Measurements from ENCODE around the gene GASK1A. TPM values are rescaled to one million over a fixed set of nuclear protein-coding genes. Genes with fewer than 3 reads are reported as not detected.

Gene GASK1A
- polyA plus RNA-seq, 2 of the 4 experiments (the other 2 are of a cell fraction) = not detected

DNA sequence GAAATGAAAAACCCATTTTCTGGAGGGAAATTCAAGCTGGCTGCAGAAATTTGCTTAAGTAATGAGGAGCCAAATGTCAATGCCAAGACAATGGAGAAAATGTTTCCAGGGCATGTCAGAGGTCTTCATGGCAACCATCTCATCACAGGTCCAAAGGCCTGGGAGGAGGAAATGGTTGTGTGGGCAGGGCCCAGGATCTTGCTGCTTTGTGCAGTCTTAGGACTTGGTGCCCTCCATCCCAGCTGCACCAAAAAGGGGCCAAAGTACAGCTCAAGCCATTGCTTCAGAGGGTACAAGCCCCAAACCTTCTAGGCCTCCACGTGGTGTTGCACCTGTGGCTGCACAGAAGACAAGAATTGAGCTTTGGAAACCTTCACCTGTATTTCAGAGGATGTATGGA lies 67.5 kb downstream of the GASK1A start:
- Histone ChIP-seq H3K9me3 (no peaks in the 10 kb centered on the region), H3K4me1 (no peaks in the 10 kb centered on the region), H3K27ac (no peak overlapping the region), H3K4me2 (no peak overlapping the region), H3K4me3 (no peak overlapping the region)
- ChIA-PET POLR2A (no interaction called here), CTCF (interaction anchor here (1.3 kb wide), 1 partner anchor 12 kb away, joined by 3 read pairs; no protein-coding TSS in a partner anchor)
- 0% methylated on average over 1 of the region's 1 CpG for WGBS (ENCODE audit: missing lambda C conversion rate)
- FAIRE-seq (no peak), ATAC-seq (no peak), DNase-seq (ENCODE audit: low read depth in 1 of 2, low spot score in 1 of 2) (no peak)
- TF ChIP-seq SREBF2 (IDR thresholded peaks at IDR 0.05) (no peak), HOXB5 (CRISPR knock-in tag; IDR thresholded peaks at IDR 0.05) (no peak), TP53 (CRISPR knock-in tag; IDR thresholded peaks at IDR 0.05) (no peak), TFCP2L1 (CRISPR knock-in tag; IDR thresholded peaks at IDR 0.05) (no peak), RNF2 (IDR thresholded peaks at IDR 0.05; ENCODE audit: borderline replicate concordance, low read depth) (no peak), JUNB (IDR thresholded peaks at IDR 0.05) (no peak), KDM5A (IDR thresholded peaks at IDR 0.05) (no peak), NPAS2 (CRISPR knock-in tag; IDR thresholded peaks at IDR 0.05; ENCODE audit: borderline replicate concordance) (no peak), HOXA7 (CRISPR knock-in tag; IDR thresholded peaks at IDR 0.05) (no peak), HDAC2 (IDR thresholded peaks at IDR 0.05) (no peak), ESRRA (IDR thresholded peaks at IDR 0.05; ENCODE audit: borderline replicate concordance, low read length) (no peak), NR3C1 (IDR thresholded peaks at IDR 0.05) (no peak), FOSB (CRISPR knock-in tag; IDR thresholded peaks at IDR 0.05) (no peak), JUN (IDR thresholded peaks at IDR 0.05) (no peak), ZFP36 (IDR thresholded peaks at IDR 0.05; ENCODE audit: borderline replicate concordance, partially characterized antibody) (no peak)
- TF ChIP-seq, protein P1, sequence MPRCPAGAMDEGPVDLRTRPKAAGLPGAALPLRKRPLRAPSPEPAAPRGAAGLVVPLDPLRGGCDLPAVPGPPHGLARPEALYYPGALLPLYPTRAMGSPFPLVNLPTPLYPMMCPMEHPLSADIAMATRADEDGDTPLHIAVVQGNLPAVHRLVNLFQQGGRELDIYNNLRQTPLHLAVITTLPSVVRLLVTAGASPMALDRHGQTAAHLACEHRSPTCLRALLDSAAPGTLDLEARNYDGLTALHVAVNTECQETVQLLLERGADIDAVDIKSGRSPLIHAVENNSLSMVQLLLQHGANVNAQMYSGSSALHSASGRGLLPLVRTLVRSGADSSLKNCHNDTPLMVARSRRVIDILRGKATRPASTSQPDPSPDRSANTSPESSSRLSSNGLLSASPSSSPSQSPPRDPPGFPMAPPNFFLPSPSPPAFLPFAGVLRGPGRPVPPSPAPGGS (IDR thresholded peaks at IDR 0.05) = no peak
- TF ChIP-seq, protein P2, sequence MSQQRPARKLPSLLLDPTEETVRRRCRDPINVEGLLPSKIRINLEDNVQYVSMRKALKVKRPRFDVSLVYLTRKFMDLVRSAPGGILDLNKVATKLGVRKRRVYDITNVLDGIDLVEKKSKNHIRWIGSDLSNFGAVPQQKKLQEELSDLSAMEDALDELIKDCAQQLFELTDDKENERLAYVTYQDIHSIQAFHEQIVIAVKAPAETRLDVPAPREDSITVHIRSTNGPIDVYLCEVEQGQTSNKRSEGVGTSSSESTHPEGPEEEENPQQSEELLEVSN (IDR thresholded peaks at IDR 0.05; ENCODE audit: borderline replicate concordance, low read depth) = no peak
- TF ChIP-seq, protein P3, sequence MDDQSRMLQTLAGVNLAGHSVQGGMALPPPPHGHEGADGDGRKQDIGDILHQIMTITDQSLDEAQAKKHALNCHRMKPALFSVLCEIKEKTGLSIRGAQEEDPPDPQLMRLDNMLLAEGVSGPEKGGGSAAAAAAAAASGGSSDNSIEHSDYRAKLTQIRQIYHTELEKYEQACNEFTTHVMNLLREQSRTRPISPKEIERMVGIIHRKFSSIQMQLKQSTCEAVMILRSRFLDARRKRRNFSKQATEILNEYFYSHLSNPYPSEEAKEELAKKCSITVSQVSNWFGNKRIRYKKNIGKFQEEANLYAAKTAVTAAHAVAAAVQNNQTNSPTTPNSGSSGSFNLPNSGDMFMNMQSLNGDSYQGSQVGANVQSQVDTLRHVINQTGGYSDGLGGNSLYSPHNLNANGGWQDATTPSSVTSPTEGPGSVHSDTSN (IDR thresholded peaks at IDR 0.05) = no peak

DNA sequence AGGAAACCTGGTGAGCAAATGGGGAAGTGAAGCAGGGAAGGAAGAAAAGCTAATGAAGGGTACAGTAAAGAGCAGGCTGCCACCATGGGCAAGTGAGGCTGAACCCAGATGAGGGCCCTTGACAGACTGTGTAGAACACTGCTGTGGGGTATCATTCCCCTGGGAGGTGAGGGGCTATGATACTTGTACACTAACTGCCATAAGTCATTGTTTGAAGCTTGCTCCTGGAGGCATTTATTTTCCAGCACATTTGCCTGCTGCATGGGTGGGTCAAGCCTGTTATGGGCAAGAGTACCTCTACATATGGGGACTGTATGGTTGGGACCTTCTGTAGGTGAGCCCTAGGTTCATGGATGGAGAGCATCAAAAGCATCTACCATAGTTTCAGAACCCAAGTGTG lies 69.4 kb downstream of the GASK1A start:
- ATAC-seq (no peak), FAIRE-seq (no peak), DNase-seq (ENCODE audit: low read depth in 1 of 2, low spot score in 1 of 2) (no peak)
- Histone ChIP-seq H3K4me2 (no peak overlapping the region), H3K4me3 (no peak overlapping the region), H3K27ac (no peak overlapping the region), H3K9me3 (no peaks in the 10 kb centered on the region), H3K4me1 (no peaks in the 10 kb centered on the region)
- ChIA-PET CTCF (no interaction called here), POLR2A (no interaction called here)
- TF ChIP-seq, protein P4, sequence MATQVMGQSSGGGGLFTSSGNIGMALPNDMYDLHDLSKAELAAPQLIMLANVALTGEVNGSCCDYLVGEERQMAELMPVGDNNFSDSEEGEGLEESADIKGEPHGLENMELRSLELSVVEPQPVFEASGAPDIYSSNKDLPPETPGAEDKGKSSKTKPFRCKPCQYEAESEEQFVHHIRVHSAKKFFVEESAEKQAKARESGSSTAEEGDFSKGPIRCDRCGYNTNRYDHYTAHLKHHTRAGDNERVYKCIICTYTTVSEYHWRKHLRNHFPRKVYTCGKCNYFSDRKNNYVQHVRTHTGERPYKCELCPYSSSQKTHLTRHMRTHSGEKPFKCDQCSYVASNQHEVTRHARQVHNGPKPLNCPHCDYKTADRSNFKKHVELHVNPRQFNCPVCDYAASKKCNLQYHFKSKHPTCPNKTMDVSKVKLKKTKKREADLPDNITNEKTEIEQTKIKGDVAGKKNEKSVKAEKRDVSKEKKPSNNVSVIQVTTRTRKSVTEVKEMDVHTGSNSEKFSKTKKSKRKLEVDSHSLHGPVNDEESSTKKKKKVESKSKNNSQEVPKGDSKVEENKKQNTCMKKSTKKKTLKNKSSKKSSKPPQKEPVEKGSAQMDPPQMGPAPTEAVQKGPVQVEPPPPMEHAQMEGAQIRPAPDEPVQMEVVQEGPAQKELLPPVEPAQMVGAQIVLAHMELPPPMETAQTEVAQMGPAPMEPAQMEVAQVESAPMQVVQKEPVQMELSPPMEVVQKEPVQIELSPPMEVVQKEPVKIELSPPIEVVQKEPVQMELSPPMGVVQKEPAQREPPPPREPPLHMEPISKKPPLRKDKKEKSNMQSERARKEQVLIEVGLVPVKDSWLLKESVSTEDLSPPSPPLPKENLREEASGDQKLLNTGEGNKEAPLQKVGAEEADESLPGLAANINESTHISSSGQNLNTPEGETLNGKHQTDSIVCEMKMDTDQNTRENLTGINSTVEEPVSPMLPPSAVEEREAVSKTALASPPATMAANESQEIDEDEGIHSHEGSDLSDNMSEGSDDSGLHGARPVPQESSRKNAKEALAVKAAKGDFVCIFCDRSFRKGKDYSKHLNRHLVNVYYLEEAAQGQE (IDR thresholded peaks at IDR 0.05) = no peak
- TF ChIP-seq, protein P5, sequence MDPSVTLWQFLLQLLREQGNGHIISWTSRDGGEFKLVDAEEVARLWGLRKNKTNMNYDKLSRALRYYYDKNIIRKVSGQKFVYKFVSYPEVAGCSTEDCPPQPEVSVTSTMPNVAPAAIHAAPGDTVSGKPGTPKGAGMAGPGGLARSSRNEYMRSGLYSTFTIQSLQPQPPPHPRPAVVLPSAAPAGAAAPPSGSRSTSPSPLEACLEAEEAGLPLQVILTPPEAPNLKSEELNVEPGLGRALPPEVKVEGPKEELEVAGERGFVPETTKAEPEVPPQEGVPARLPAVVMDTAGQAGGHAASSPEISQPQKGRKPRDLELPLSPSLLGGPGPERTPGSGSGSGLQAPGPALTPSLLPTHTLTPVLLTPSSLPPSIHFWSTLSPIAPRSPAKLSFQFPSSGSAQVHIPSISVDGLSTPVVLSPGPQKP (IDR thresholded peaks at IDR 0.05; ENCODE audit: low read depth, low read length) = no peak
- no peak for TF ChIP-seq EHF (CRISPR knock-in tag; IDR thresholded peaks at IDR 0.05)
- TF ChIP-seq, protein P6, sequence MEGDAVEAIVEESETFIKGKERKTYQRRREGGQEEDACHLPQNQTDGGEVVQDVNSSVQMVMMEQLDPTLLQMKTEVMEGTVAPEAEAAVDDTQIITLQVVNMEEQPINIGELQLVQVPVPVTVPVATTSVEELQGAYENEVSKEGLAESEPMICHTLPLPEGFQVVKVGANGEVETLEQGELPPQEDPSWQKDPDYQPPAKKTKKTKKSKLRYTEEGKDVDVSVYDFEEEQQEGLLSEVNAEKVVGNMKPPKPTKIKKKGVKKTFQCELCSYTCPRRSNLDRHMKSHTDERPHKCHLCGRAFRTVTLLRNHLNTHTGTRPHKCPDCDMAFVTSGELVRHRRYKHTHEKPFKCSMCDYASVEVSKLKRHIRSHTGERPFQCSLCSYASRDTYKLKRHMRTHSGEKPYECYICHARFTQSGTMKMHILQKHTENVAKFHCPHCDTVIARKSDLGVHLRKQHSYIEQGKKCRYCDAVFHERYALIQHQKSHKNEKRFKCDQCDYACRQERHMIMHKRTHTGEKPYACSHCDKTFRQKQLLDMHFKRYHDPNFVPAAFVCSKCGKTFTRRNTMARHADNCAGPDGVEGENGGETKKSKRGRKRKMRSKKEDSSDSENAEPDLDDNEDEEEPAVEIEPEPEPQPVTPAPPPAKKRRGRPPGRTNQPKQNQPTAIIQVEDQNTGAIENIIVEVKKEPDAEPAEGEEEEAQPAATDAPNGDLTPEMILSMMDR (IDR thresholded peaks at IDR 0.05) = no peak
- TF ChIP-seq TFCP2L1 (CRISPR knock-in tag; IDR thresholded peaks at IDR 0.05) = no peak
- no peak for TF ChIP-seq HOXB13 (CRISPR knock-in tag; IDR thresholded peaks at IDR 0.05; ENCODE audit: low read depth)

Data from A549 (cell line).